Colonic mucosa (tissue), 4 donors: ENCODE measurements around the gene RUFY4. TPM values are rescaled to one million over a fixed set of nuclear protein-coding genes. Genes with fewer than 3 reads are reported as not detected.
"Not testable (repeated sequence)": the region's sequence is repeated elsewhere in the genome, so short reads cannot be mapped to it uniquely, and the experiment has no call there.

Experiments
- DNase-seq: peaks from one replicate; pipeline ENCODE4 v3.0.0-alpha.2; 2020
- H3K27ac ChIP-seq: fragments of 200-600 bp; one replicate; pipeline ENCODE4 v1.8.0; 2021
- H3K27me3 ChIP-seq: fragments of 200-600 bp; one replicate; pipeline ENCODE4 v1.8.0; 2021
- H3K36me3 ChIP-seq: fragments of 200-600 bp; one replicate; pipeline ENCODE4 v1.8.0; 2021
- H3K4me1 ChIP-seq: fragments of 200-600 bp; one replicate; pipeline ENCODE4 v1.8.0; 2021; ENCODE audit warnings: mild to moderate bottlenecking
- H3K4me3 ChIP-seq: fragments of 200-600 bp; one replicate; pipeline ENCODE4 v1.8.0; 2021
- H3K9ac ChIP-seq, 2 donors: one replicate each; pipeline ENCODE4 v1.7.0; 2013; ENCODE audit warnings: control low read depth in 2 of 2, low read depth in 2 of 2, low read length in 2 of 2
- H3K9me3 ChIP-seq: fragments of 200-600 bp; one replicate; pipeline ENCODE4 v1.8.0; 2021
- CTCF ChIP-seq: fragments of 200-600 bp; IDR thresholded peaks from one replicate; pipeline ENCODE4 v1.8.0; 2022; ENCODE audit warnings: antibody characterized with exemption, mild to moderate bottlenecking
- intact Hi-C: fragments of 100-400 bp; cut with DNase I; formaldehyde crosslinking; loops from one replicate; pipeline ENCODE4 v1.14.1; 2022
- total RNA-seq, 2 donors: library from RNA; stranded (reverse); fragmentation: NEBNext Ultra II Directional in 1 of 2; extraction: Animal tissue kit (Norgen Biotek cat#: 25700) in 1 of 2; gene quantifications; one replicate each; pipeline ENCODE4 v1.2.1, GENCODE V29; 2021
- donor health status: healthy.
- donor health status: DM: no; HTN: no; CAD: no.
- donor health status: DM: no; HTN: no; CAD: no.

Gene RUFY4
- total RNA-seq, 2 donors from 2014 or later, result not detected

GRCh38 chr2:218032336-218033171 is 36.5 kb upstream of the RUFY4 start:
- Histone ChIP-seq H3K27ac (no peak overlapping the region), H3K27me3 (no peaks in the 10 kb centered on the region), H3K36me3 (no peaks in the 10 kb centered on the region), H3K4me3 (no peak overlapping the region), H3K9me3 (no peaks in the 10 kb centered on the region), H3K9ac (no peak overlapping the region), H3K4me1 (no peaks in the 10 kb centered on the region)
- peak; percentile 15 for DNase-seq
- no peak for TF ChIP-seq CTCF
- intact Hi-C loops, result loop anchor here (10.0 kb wide), 1 partner anchor 248 kb away; no protein-coding TSS in a partner anchor

- no peaks in the 10 kb centered on the region for H3K36me3 ChIP-seq
- H3K4me3 ChIP-seq, result no peak overlapping the region
- H3K9me3 ChIP-seq, result no peaks in the 10 kb centered on the region
- TF ChIP-seq CTCF, result no peak
- no peak for DNase-seq
- no peaks in the 10 kb centered on the region for H3K4me1 ChIP-seq
- H3K27ac ChIP-seq, result no peak overlapping the region
- H3K27me3 ChIP-seq, result no peaks in the 10 kb centered on the region
- intact Hi-C loops, result loop anchor here (10.0 kb wide), 1 partner anchor 248 kb away; no protein-coding TSS in a partner anchor
- no peak overlapping the region for H3K9ac ChIP-seq
These were observed 35.9 kb upstream of the RUFY4 start for GRCh38 chr2:218033208-218033589.

GRCh38 chr2:218033590-218034496 is 35.2 kb upstream of the RUFY4 start:
- peak; percentile 17 for DNase-seq

GRCh38 chr2:218034497-218035213 is 34.4 kb upstream of the RUFY4 start:
- intact Hi-C loops, result loop anchor here (10.0 kb wide), 1 partner anchor 250 kb away; no protein-coding TSS in a partner anchor
- peak overlapping the region in 1 of 2 donors; percentile 16 for H3K9ac ChIP-seq
- H3K9me3 ChIP-seq, H3K27ac ChIP-seq, H3K4me1 ChIP-seq, H3K27me3 ChIP-seq, H3K36me3 ChIP-seq: not testable (repeated sequence)
- H3K4me3 ChIP-seq, result peak overlapping the region; percentile 9
- TF ChIP-seq CTCF, result peak; percentile 51
- DNase-seq, result peak; percentile 58

More at GRCh38 chr2:218033590-218034496, 35.2 kb upstream of the RUFY4 start:
- Histone ChIP-seq H3K4me1 (no peaks in the 10 kb centered on the region), H3K4me3 (peak overlapping the region; percentile 9), H3K9ac (peak overlapping the region in 1 of 2 donors; percentile 16), H3K9me3 (no peaks in the 10 kb centered on the region), H3K36me3 (no peaks in the 10 kb centered on the region), H3K27ac (no peak overlapping the region), H3K27me3 (no peaks in the 10 kb centered on the region)
- TF ChIP-seq CTCF, result no peak
- intact Hi-C loops, result loop anchor here (10.0 kb wide), 1 partner anchor 249 kb away; no protein-coding TSS in a partner anchor
